Pulmonary artery endothelial cell (primary cell): ENCODE data around the gene FRMD4B. TPM values are rescaled to one million over a fixed set of nuclear protein-coding genes. Genes with fewer than 3 reads are reported as not detected.
A peak's percentile ranks its signal among the peaks of the same experiment; 100 is the strongest.
"Not testable (repeated sequence)": the region's sequence is repeated elsewhere in the genome, so short reads cannot be mapped to it uniquely, and the experiment has no call there.

Source experiments
- DNase-seq: peaks from one replicate; pipeline ENCODE4 v3.0.0-alpha.2; 2011; ENCODE audit warnings: low read depth, low spot score
- total RNA-seq: library from RNA; depleted of rRNA; stranded (reverse); fragments of >200 nt; gene quantifications from 2 replicates; pipeline ENCODE4 v1.2.3, GENCODE V29; 2014

FRMD4B gene
- total RNA-seq, 1 donor from 2014 or later, result 96.7 TPM

DNA sequence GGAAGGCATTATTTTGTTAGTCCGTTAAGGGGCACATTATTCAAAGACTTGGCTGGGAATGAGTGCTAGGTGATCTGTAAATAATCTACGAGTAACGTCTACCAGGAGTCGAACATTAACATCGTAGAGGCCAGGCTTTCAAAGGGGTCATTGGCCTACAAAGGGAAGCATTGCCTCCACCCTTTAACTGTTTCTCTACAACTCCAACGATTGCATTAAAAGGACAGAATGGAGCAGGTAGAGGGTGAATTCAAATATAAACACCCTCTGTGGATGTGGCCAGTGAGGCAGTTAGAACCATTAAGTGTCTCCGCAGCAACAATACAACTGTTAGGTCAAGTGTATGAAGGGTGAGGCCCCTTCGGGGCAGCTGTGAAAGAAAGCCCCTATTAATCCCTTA lies 137.5 kb downstream of the FRMD4B start:
- DNase-seq, result no peak

DNA sequence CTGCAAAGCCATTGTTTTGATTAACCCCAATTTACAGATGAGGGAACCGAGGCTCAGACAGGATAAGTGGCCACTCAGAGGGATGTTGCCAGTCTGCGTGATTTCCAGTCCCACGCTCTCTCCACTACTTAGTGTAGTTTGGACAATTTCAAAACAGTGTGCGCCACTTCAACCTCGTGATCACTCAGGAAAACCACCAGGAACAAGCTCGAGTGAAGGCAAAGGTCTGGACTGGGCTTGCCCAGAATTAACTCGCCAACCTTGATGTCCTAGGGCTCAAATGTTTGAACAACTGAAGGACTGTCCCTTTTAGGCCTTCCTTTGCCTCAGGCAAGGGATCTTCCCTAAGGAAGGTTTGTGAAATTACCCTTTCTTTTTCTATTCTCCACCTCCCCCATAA lies 139.3 kb downstream of the FRMD4B start:
- DNase-seq, result no peak

DNA sequence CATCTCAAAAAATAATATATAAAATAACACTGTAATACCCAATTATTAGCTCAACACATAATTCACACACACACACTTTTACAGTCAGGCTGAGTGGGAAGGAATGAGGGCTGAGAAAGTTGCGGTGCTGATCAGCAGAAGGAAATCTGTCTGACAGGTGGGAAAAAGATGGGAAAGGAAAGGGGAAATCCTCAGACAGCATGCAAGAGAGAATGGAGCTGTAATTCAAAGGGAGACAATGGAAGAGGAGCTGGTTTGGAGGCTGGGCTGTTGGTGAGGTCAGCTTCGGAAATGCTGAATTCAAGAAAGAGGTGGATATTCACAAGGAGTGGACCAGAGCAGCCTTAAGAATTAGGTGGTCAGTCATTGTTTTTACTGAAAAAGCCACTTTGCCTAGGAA lies 141.8 kb downstream of the FRMD4B start:
- DNase-seq, result no peak

DNA sequence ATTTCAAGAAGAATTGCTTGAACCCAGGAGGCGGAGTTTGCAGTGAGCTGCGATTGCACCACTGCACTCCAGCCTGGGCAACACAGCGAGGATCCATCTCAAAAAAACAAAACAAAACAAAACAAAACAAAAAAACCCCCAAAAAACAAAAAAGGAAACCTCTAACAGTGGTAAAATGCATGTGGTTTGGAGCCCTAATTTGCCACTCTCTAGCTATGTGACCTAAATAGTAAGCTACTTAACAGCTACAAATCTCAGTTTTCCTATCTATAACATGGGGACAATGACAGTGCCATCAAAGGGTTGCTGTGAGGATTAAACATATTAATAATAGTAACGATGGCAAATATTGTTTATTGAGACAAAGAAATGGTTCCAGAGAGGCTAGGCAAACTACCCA lies 144.1 kb downstream of the FRMD4B start:
- no peak for DNase-seq

DNA sequence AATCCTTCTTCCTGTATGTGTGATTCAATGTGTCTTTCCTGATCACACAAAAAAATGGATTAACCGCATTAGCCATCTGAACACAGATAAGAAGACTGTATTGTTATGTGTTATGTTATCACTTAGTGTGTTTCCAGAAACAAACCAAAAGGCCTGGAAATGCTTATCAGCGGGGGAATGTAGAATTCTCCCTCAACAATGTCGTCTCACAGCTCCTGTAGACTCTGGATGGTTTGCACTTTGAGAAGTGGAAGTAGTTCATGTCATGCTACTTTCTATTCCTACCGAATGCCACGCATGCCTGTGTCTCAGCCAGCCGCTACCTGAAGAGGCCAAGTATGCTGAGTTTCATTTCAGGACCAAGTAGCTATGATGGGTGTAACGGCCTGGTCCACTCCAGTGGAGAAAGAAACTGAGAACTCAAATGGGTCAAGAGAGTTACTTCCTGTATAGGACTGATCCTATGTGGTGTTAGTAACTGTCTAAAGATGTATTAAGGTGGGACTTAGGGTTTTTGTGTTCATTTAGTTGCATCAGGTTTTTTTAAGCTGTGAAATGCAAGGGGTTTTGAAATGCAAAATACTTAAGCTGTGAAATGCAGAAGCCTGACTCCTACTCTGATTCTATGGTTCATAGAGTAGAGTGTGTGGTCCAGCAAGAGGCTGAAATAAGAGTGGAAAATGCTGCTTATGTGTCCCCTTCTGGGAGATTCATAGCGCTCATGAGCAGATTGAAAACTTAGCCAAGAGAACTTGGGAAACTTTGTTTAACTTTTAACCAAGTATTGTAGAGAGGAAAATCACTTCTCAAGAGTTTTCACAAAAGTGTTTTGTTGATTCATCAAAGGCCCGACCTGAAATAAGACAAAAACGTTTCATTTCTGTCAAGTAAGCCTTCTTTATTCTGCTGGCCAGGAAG lies 145.0 kb downstream of the FRMD4B start:
- peak; percentile 57 for DNase-seq

DNA sequence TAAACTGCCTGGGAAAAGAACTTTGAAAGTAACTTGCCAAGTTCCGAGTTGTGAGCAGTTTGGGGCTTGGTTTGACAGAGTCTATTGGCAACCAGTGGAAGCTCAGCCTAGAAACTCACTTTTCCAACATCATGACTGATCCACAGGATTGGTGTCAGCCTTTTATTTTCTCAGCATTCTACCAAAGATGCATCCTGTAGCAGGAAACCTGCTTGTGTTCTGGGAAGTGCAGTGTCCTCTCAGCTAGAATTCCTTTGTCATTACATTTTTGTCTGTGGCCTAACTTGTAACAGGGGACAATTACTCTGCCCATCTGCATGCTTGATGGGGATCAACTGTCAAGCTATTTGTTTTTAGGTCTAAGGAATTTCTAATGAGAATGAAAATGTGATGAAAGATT lies 146.8 kb downstream of the FRMD4B start:
- peak; percentile 83 for DNase-seq

DNA sequence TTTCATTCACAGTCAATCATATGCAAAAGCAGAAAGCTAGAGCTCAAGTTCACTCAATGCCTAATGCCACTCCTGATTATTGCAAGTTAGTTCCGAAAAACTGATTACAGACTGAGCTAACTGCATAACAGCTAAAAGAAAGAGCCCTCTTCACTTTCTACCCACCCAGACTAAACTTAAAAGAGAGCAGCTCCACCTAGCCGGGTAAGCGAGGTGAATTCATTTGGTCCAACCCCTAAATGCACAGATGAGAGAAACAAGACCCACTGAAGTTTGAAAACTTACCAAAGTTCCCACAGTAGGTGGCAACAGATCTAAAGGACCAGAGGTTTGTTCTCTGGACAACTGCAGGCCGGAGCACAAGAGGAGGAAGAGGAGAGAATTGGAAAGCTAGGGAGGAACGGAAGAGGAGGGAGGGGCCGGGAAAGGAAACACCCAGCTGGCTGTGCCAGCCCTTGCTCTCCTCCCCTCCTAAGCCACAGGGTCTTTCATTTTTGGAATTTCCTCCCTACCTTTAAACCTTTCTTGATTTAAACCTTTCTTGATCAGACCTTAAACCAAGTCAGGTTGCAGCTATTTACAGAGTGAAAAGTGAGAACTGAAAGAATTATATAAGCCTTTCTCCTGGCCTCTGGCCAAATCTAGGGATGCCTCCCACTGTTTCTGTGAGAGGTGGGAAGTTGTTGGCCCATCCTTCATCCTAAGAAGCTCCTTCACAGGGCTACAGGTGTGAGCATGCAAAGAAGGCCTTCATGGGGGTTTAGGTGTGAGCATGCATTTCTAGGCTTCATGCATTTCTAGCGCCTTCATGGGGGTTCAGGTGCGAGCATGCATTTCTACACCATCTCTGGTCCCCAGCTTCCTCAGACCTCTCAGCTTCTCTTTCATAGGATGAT lies 148.8 kb downstream of the FRMD4B start:
- DNase-seq, result no peak

DNA sequence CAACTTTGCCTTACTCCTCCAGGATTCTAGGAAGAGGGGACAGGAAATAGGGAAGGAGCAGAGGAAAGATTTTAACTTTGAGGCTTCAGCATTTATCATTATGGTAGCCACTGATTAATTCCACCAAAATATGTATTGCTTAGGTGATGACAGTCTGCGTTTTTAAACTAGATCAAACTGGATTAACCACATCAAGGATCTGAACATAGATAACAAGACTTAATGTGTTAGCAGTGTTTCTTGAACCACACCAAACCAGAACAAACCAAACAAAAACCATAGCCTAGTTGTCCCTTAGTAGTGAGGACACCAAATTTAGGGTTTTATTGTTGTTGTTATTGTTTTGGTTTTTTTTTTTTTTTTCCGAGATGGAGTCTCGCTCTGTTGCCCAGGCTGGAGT lies 150.0 kb downstream of the FRMD4B start:
- no peak for DNase-seq

DNA sequence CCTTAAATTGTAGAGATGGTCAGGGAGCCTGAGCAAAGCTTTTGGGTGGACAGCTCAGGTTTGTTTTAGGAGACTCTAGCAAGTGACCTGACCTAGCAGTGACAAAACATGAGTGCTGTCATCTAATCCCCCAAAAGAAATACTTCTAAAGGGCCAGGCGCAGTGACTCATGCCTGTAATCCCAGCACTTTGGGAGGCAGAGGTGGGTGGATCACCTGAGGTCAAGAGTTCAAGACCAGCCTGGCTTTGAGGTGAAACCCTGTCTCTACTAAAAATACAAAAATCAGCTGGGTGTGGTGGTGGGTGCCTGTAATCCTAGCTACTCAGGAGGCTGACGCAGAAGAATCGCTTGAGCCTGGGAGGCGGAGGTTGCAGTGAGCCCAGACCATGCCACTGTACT lies 150.7 kb downstream of the FRMD4B start:
- DNase-seq, result not testable (repeated sequence)

DNA sequence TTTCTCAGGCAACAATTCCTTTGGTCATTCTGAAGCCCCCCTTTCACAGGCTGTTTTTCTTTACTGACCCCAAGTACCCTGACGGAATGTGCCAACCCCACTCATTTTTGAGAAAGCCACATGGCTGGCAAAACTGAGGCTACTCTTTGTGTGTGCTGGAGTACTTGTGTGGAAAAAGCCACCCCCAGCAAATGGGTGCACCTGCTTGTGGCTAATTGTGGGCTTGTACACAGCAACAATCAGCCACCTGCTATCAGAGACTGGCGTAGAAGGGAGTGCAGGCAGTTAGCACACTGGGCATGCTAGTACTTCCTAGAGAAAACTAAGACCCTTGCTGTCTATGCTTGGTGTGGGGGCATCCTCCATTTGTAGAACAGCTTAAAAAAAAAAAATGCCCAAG lies 153.4 kb downstream of the FRMD4B start:
- no peak for DNase-seq

DNA sequence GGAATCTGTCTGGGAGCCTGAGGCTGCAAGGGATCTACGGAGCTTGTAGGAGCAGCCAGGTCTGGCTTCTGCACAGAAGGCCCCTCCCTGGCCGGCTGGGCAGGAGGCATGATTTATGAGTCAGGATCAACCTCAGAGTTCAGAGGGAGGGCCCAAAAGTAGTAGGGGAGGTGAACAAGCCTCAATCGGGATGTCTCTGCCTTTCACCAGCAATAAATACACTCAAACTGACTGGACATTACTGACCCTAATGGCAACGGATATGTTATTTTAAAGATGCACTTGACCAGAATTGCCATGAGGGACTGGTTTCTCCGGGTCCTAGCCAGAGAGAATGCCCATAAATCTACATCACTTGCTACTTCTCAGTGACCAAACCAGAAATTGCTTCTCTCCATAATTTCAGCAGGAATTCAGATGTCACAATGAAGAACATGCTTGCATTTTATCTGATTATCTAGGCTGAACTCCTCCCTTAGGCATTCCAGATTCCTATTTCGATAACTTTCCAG lies 153.9 kb downstream of the FRMD4B start:
- no peak for DNase-seq

DNA sequence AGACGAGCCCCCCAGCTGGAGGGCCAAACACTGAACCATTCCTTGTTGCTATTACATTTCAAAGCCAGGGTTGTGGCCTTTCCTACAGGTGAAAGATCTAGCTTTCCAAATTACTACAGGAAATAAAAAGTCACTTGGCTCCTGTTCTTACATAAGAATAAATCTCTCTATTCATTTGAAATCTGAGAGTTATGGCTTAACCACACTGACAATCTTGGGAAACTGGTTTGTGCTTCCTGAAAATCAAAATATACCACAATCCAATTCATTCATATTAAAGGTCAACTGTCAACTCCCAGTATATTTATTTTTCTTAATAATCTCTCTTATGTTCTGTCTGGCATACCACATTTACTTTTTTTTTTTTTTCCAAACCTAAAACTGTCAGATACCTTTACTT lies 159.8 kb downstream of the FRMD4B start:
- DNase-seq, result no peak

DNA sequence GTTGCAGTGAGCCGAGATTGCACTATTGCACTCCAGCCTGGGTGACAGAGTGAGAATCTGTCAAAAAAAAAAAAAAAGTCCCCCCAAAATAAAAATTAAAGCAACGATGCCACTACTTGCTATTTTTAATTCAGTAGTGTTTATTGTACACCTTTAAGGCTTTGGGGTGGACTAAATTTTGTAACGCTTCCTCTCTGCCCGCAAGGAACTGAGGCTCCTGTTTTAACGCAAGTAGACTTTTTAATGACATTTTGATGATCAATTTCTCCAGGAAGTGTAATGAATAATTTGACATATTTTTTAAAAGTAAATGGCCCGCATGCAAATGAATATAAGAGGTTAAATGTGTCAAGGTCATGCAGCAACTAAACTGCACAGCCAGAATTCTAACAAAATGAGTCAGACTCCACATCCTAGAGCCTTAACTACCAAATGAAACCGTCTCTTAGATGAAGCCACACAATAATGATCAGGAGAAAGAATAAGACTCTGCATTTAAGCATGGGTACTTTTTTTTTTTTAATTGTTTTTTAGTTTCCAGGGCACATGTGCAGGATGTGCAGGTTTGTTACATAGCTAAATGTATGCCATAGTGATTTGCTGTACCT lies 166.7 kb downstream of the FRMD4B start:
- no peak for DNase-seq

DNA sequence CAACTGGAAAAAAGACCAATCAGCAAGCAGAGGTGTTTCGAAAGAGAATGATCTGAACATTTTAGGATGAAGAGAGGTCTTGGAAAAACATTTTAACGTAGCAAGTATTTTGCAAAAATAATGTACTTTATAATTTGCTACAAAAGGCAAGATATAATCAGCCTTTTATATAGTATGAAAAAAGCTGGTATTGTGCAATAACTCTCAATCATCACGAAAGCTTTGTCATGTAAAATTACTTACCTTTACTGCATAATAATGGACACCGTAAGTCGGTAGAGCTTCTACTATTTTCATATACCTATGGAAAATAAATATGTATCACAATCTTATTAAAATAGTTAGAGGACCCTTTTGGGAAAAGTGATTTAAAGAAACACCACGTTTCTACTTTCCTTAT lies 167.8 kb downstream of the FRMD4B start:
- no peak for DNase-seq

DNA sequence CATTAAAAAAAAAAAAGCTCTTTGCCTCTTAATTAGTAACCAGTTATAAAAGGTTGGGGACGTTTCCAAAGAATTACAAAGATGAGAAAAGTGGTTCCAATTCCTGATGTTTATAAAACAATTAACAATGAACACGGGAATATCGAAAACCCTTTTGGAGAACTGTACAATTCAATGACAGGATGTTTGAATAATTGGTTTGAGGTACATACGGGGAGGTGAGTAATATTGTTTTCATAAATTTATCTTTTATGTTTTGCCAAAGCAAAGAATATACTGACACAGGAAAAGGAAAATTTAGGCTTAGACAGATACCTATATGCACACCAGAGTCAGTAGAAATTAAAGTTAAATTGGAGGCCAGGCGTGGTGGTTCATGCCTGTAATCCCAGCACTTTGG lies 168.9 kb downstream of the FRMD4B start:
- no peak for DNase-seq

DNA sequence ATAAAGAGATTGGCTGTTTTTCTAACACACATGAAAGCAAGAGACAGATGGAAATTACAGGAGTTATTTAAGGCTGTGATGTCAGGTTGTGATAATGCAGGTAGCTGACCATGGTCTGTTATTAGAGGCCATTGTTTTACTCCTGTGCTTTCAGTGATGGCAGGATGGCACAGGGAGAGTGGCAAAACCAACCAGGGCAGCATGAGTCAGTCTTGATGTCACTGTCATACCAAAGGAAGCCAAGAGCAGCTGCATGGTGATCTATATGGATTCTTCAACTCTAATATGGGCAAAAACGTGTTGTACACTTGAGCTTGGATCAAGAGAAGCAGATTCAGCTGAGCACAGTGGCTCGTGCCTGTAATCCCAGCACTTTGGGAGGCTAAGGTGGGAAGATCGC lies 171.6 kb downstream of the FRMD4B start:
- no peak for DNase-seq

DNA sequence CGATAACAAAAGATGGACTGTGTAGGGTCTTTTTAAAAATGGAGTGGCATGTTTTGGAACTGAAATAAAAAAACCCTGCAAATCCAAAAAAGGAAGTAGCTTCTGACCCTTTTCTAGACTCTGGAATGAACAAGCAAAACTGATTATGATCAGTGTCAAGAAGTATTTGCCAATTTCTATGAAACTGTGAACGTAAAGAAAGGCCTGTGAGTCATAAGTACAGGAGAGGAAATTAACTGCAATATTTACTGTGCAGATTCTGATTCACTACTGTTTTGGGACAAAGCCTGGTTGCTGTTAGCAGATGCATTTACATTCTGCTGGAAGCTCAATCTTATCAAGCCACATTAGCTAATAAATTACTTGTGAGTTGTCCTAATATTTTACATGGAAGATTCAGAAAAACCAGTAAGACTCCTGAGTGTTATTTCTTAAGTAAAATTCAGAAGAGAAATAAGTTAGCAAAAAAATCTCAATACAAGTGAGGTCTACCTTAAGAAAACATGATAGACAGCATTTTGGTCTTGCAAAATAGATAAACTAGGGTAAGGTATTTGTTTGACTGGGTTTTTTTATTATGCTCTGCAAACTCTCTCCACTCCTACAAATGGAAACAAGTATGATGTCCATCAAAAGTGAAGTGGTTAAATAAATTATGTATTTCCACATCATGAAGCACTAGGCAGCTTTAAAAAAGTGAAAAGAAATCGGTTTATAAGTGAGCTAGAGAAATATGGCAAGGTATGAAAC lies 173.3 kb downstream of the FRMD4B start:
- peak; percentile 84 for DNase-seq

DNA sequence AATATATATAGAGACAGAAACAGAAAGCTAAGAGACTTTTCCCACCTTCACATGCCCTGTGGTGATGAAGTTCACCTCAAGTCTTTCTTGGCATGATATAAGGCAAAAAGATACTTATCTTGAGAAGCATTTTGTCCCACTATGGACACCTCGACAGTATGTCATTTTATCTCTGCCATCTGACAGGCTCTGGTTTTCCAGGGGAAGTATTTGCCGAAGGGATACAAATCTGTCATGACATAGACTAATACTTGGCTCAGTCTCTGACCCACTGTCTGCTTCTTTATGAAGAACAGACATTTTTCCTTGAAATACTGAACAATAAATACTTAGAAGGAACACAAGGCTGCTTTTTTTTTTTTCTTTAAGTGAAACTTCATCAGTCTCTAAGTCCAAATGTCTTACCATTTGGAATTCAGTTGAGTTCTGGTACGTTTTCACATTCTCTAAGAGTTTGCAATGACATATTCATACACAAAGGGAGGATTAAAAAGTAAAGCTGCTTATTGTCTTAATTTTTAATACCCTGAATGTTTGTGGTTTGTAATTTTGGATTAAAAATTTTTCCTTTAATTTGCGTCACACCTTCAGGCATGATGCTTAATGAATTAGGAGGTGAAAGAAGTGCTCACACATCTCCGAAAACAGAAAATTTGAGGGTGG lies 175.7 kb downstream of the FRMD4B start:
- no peak for DNase-seq

DNA sequence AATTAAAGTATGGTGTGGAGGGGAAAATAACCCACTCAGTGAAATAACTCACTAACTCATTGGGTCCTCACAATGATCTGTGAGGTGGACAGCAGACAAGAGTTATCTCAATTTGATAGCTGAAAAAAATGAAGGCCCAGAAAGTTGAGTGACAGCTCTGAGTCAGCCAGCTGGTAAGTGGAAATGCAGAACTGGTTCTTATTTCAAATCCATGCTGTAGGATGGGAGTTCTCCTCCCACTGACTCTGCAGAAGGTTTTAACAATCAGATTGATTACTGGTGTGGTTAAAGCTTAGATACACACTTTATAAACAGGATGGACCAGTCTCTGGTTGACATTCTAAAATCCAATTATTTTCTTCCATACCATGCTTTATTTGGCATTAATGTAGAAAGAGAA lies 176.5 kb downstream of the FRMD4B start:
- no peak for DNase-seq

DNA sequence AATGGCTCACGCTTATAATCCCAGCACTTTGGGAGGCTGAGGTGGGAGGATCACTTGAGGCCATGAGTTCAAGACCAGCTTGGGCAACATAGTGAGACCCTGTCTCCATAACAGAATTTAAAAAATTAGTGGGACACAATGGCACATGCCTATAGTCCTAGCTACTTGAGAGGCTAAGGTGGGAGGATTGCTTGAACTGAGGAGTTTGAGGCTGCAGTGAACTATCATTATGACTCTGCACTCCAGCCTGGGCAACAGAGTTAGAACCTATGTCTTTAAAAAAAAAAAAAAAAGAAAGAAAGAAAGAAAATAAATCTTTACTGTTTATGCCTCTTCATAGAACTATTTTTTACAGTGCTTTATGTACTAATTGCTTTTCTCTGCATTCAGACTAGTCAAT lies 178.9 kb downstream of the FRMD4B start:
- DNase-seq, result no peak

DNA sequence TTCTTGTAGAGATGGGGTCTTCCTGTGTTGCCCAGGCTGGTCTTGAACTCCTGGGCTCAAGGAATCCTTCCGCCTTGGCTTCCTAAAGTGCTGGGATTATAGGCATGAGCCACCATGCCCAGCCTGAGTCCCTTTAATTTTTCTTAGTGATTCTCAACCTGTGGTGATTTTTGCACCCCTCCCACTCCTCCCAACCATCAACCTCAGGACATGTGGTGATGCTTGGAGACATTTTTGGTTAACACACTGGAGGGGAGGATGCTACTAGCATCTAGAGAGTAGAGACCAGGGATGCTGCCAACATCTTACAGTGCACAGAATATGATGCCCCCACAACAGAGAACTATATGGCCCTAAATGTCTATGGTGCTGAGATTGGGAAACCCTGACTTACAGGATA lies 180.5 kb downstream of the FRMD4B start:
- no peak for DNase-seq
